Measurements from ENCODE around the gene CLEC18B.

The CLEC18B gene

DNA sequence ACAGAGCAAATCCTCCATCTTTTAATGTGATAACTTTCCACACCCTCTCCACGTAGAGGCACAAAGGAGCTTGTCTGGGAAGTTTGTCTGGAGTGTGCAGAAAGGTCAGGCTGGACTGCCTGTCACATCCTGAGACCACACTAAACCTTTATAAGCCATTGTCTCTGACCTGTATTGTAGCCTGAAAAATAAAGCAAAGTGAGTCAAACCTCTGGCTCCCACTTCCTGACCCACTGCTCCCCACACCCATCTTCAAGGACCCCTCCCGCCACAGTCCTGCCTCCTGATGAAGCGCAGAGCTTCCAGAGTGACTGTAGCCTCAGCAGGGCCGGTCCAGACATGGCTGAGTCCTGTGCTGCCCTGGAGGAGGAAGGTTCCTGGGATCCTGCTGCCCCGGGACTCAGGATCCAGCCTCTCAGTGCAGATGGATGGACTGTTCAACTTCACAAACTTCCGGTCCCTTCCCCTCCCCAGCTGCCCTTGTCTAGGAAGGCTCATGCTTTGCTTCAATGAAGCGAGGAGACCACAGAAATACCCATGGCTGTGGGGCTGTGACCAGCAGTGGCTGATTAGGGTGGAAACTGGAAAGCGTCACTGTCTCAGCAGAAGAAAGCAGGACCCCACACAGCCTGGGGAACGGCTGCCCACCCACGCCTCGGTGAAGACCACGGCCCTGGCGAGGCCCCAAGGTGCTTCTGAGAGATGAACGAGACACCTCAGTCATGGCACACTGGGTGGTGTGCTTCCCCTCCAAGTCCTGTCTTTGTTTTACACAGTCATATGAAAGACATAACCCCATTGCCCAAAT lies 30.9 kb upstream of the CLEC18B start:
- DNase-seq (ENCODE audit: low read depth): no peak
- H3K4me3 ChIP-seq (ENCODE audit: low read length): no peak overlapping the region
- no peak for TF ChIP-seq CTCF (conservative IDR thresholded peaks at IDR 0.05; ENCODE audit: low read depth, low read length)

DNA sequence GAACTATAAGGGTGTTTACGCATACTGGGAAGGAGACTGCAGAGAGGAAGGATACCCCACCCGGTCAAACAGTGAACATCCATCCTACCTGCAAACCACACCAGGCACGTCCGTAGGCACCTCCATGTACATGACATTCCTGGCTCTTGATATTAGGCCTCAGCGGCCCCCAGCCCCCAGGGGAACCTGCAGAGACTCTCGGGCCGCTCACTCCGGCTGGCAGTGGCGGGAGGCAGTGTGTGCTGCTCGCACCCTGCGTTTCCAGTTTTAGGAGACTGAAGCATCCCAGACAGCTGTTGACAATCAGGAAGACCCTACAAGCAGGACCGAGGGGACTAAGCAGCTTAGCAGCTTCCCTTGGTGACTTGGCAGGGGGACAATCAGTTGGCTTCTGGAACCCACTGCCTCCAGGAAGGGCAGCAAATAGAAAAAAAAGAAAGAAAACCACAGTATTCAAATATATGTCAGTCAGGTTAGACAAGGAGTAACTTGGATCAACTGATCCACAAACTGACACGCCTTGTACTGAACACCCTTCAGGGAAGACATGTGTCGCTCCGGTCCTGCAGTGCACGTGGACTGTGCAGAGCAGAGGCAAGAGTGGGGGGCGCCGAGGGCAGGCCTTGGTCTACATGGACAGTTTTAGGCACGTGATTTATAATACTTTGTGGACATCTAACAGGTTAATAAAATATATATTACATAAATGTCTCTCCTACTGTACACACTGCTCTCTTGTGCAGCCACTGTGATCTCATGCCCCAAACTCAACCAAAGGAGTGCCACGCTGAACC lies 29.9 kb upstream of the CLEC18B start:
- H3K4me3 ChIP-seq (ENCODE audit: low read length): no peak overlapping the region
- no peak for TF ChIP-seq CTCF (conservative IDR thresholded peaks at IDR 0.05; ENCODE audit: low read depth, low read length)
- DNase-seq (ENCODE audit: low read depth): no peak

DNA sequence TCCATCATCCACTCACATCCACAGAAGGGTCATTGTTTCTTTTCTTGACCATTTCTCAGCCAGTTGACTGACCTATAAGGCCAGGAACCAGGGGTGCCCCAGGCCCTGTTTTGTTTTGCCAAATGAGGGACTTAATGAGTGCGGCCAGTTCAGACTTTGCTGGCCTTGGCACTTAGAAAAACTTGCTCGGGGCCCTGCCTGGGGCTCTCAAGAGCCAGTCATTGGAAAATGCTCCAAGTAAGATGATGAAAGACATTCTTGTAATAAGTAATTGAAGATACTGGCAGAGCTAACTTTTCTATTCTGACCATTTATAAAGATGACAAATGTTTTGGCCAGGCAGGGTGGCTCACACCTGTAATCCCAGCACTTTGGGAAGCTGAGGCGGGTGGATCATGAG lies 29.0 kb upstream of the CLEC18B start:
- H3K4me3 ChIP-seq (ENCODE audit: low read length): no peak overlapping the region
- TF ChIP-seq CTCF (conservative IDR thresholded peaks at IDR 0.05; ENCODE audit: low read depth, low read length): no peak
- no peak for DNase-seq (ENCODE audit: low read depth)

DNA sequence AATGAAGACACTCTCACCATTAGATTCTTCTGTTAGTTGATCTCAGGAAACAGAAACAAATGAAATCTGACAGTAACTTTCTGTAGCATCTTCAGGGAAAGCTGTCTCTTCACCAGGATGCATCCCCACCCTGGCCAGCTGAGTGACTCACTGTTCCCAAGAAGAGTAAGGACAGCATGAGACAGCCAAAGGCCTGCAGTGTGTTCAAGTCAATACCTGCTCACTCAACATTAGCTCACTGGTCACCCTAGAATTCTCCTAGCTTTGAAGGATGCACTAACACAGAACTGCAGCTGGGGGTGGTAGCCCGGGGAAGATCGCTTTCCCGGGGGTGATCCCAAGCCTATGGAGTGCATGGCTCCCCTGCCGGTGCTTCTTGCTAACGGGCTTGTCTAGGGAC lies 28.2 kb upstream of the CLEC18B start:
- H3K4me3 ChIP-seq (ENCODE audit: low read length): no peak overlapping the region
- no peak for DNase-seq (ENCODE audit: low read depth)
- no peak for TF ChIP-seq CTCF (conservative IDR thresholded peaks at IDR 0.05; ENCODE audit: low read depth, low read length)

DNA sequence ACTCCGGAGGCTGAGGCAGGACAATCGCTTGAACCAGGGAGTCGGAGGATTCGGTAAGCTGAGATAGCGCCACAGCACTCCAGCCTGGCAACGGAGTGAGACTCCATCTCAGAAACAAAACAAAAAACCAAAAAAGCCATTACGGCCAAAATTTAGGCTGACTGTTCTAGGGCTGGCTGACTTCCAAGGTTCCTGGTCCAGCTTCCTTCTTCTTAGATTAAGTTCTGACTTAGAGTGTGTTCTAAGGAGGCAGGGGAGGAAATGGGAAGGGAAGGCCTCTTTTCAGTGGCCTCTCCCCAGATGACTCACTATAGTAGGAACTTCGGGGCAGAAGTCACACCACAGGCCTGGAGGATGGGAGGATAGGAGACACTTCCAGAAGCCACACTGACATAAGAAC lies 27.7 kb upstream of the CLEC18B start:
- peak; percentile 5 for DNase-seq (ENCODE audit: low read depth)
- TF ChIP-seq CTCF (conservative IDR thresholded peaks at IDR 0.05; ENCODE audit: low read depth, low read length): no peak
- no peak overlapping the region for H3K4me3 ChIP-seq (ENCODE audit: low read length)

DNA sequence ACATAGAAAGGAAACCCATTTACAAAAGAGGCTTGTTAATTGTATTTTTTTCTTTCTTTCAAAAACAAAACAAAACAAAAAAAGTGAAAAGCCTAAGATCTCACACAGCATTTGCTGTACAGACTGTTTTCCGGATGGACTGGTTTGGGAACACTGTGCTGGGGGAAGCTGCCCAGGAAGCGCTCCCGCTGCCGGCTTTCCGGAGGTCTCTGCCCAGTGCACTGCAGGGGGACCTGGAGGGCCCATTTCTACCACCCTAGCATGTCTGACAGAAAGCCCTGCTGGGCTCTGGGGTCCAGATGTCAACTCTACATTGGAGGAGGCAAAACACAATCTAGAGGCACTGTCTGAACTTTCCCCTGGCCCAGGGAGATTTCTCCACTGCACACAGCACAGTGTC lies 26.3 kb upstream of the CLEC18B start:
- no peak overlapping the region for H3K4me3 ChIP-seq (ENCODE audit: low read length)
- no peak for TF ChIP-seq CTCF (conservative IDR thresholded peaks at IDR 0.05; ENCODE audit: low read depth, low read length)
- no peak for DNase-seq (ENCODE audit: low read depth)

Measured in retinal pigment epithelial cell (primary cell).